ENCODE measurements around the gene GHR.

DNA sequence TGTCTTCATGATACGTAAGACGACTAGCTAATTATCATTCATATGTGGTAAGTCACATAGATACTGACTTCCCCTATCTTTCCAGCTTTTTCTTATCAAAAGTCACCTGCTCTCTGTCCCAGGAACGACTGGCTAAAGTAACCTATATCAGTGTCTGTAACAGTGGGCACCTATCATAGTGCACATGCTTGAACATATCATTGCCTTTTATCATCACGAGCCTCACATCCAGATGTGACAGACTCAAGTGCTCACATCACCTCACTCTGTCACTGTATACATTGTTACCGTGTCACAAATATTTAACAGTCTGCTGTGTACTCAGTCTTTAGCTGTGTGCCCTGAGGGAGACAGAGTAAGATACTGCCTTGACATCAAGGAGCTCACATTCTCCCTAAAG, 208.0 kb downstream of the GHR start:
- no peak for TF ChIP-seq CTCF (IDR thresholded peaks at IDR 0.05)
- TF ChIP-seq POLR2A (IDR thresholded peaks at IDR 0.05) = no peak
